ENCODE measurements around the gene MLLT10.
A peak's percentile ranks its signal among the peaks of the same experiment; 100 is the strongest.

The MLLT10 gene

DNA sequence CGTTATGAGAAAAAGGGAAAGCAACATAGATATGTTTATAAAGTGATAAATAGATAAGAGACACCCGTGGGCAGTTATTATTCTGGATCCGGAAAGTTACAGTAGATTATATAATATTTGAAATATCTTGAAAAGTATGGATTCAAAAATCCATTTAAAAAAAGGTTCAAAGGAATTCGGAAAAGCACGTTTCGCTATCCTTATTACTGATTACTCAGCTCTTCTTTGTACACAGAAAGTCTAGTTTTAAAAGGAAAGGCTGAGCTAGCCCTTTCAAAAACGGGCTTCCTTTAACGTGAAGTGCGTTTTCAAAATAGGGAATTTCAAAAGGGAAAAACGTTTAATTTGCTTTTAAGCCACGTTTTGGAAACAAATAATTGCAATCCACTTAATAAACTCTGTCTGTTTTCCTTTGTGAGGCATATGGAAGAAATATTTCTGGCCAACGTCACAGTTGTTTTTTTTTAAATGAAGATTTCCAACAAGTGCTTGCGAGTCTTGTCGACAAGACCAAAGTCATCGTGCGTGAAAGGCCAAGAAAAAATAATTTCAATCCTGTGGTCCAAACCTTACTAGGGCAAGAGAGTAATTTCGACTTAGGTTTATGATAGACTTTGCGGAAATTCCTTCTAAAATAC is 6.3 kb upstream of the MLLT10 start:
- peak; percentile 22 for DNase-seq (ENCODE audit: low read depth)
- peak overlapping the region; percentile 64 for H3K4me3 ChIP-seq (ENCODE audit: low read depth, low read length)
- no peak for TF ChIP-seq POLR2A (IDR thresholded peaks at IDR 0.05; ENCODE audit: extremely low read depth, insufficient read length)
- TF ChIP-seq, protein P1, sequence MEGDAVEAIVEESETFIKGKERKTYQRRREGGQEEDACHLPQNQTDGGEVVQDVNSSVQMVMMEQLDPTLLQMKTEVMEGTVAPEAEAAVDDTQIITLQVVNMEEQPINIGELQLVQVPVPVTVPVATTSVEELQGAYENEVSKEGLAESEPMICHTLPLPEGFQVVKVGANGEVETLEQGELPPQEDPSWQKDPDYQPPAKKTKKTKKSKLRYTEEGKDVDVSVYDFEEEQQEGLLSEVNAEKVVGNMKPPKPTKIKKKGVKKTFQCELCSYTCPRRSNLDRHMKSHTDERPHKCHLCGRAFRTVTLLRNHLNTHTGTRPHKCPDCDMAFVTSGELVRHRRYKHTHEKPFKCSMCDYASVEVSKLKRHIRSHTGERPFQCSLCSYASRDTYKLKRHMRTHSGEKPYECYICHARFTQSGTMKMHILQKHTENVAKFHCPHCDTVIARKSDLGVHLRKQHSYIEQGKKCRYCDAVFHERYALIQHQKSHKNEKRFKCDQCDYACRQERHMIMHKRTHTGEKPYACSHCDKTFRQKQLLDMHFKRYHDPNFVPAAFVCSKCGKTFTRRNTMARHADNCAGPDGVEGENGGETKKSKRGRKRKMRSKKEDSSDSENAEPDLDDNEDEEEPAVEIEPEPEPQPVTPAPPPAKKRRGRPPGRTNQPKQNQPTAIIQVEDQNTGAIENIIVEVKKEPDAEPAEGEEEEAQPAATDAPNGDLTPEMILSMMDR (IDR thresholded peaks at IDR 0.05; ENCODE audit: low read depth, low read length): no peak
- TF ChIP-seq MYC (IDR thresholded peaks at IDR 0.05; ENCODE audit: low read depth, low read length): no peak
- TF ChIP-seq, protein P2, sequence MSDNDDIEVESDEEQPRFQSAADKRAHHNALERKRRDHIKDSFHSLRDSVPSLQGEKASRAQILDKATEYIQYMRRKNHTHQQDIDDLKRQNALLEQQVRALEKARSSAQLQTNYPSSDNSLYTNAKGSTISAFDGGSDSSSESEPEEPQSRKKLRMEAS (IDR thresholded peaks at IDR 0.05; ENCODE audit: low read depth, low read length): no peak

DNA sequence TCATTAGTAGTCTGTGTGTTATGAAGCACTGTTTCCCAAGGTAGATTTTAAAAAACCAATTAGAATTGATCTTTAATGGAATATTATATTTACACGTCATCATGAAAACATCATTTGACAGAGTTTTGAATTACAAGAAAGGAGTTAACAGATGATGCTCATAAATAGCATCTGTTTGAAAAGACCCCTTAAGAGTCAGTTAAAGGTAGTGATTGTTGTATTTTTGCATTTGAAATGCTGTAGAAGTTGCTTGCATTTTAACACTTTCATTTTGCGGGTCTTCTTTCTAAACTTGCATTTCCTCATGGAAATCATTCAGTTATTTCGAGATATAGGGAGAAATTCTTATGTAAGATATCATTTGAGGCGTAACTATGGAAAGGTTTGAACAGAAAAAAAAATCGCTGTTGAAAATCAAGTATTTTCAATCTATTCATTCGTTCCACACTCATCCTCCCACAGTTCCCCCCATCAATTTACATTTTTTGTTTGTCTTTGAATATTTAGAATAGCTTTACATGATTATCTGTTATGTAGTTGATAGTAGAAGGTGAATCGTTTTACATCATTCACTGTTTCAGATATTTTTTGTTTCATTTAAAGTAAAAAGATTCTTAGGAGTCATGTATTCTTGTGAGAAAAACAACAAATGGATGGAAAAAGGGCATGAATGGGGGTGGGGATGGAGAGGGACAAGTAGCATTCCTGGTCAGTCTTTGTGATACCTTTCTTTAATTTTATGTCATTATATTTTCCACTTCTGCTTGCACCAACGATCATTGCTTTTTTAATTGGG is 5.6 kb upstream of the MLLT10 start:
- TF ChIP-seq POLR2A (IDR thresholded peaks at IDR 0.05; ENCODE audit: extremely low read depth, insufficient read length) (no peak), MYC (IDR thresholded peaks at IDR 0.05; ENCODE audit: low read depth, low read length) (no peak)
- TF ChIP-seq, protein P2 (IDR thresholded peaks at IDR 0.05; ENCODE audit: low read depth, low read length): no peak
- TF ChIP-seq, protein P1 (IDR thresholded peaks at IDR 0.05; ENCODE audit: low read depth, low read length): no peak
- DNase-seq (ENCODE audit: low read depth): no peak
- peak overlapping the region; percentile 64 for H3K4me3 ChIP-seq (ENCODE audit: low read depth, low read length)

DNA sequence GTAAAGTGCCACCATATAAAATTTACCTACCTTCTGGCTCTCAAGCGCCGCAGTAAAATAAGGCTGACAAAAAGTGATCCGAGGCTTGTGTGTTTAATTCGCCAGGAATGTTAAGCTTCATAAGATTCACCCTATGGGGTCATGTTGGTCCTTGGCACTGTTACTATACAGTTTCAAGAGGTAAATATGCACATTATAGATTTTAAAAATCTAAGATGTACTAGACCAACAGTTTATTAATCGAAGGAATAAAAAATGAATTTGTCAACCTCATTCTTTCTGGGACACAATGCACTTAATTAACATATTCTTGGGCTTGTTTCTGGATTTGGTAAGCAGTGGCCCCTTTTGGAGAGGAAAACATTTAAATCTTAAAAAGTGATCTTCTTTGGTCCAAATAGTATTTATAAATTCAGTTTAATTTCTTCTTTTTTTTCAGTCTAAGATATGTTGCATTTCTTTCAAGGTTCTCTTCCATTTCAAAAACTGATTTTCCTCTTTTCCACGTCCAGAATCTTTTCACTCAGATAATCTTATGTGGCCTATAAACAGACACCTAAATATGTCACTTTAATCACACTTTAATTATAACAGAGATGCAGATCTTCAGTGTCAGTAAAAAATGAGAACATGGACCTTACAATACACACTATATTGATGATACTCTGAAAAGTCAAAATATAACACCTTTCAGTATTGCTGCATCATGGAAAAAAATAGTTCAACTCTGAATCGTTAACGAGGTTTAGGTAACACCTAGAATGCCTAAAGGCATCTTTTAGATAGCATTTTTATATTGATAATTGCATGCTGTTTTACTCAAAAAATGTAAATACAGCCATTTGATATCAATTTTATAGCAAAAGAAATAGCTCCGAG is 4.8 kb upstream of the MLLT10 start:
- TF ChIP-seq, protein P2 (IDR thresholded peaks at IDR 0.05; ENCODE audit: low read depth, low read length): no peak
- TF ChIP-seq MYC (IDR thresholded peaks at IDR 0.05; ENCODE audit: low read depth, low read length): no peak
- TF ChIP-seq, protein P1 (IDR thresholded peaks at IDR 0.05; ENCODE audit: low read depth, low read length): no peak
- TF ChIP-seq POLR2A (IDR thresholded peaks at IDR 0.05; ENCODE audit: extremely low read depth, insufficient read length): no peak
- no peak overlapping the region for H3K4me3 ChIP-seq (ENCODE audit: low read depth, low read length)
- no peak for DNase-seq (ENCODE audit: low read depth)

DNA sequence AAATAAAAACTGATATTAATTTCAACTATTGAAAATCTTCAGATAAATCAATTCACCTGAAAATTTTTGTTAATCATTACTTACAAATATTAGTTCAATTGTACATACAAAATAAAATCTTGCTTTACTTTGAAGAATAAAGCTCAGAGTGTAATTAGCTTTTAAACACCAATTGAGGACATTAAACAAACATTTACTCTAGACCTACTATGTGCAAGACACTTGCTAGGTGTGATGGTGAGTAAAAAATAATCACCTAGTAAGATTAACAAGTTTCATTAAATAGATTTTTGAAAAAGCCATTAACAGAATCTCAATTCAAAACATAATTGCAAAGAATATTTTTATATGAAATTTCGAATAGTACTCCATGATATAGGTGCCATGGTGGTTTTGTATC is 3.9 kb upstream of the MLLT10 start:
- TF ChIP-seq, protein P1 (IDR thresholded peaks at IDR 0.05; ENCODE audit: low read depth, low read length): no peak
- TF ChIP-seq, protein P2 (IDR thresholded peaks at IDR 0.05; ENCODE audit: low read depth, low read length): no peak
- no peak for TF ChIP-seq MYC (IDR thresholded peaks at IDR 0.05; ENCODE audit: low read depth, low read length)
- no peak for TF ChIP-seq POLR2A (IDR thresholded peaks at IDR 0.05; ENCODE audit: extremely low read depth, insufficient read length)
- no peak overlapping the region for H3K4me3 ChIP-seq (ENCODE audit: low read depth, low read length)
- DNase-seq (ENCODE audit: low read depth): no peak

DNA sequence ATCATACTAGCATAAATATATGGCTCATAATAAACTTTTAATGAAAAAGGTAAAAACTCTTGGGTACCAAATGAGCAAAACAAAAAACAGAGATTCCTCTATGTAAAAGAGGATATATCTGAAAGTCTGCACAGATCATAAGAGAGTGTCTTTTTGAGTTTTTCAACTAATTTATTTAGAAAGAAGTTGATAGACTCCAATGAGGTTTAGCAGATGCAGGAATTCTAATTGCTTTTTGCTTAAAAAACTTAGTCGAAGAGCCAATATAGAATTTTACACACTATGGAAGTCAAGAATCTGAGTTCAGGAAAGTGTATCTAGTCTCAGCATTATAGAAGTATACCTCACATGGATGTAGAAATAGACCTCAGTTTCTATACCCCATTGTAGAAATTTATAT is 3.4 kb upstream of the MLLT10 start:
- DNase-seq (ENCODE audit: low read depth): no peak
- no peak overlapping the region for H3K4me3 ChIP-seq (ENCODE audit: low read depth, low read length)
- no peak for TF ChIP-seq POLR2A (IDR thresholded peaks at IDR 0.05; ENCODE audit: extremely low read depth, insufficient read length)
- TF ChIP-seq, protein P2 (IDR thresholded peaks at IDR 0.05; ENCODE audit: low read depth, low read length): no peak
- TF ChIP-seq, protein P1 (IDR thresholded peaks at IDR 0.05; ENCODE audit: low read depth, low read length): no peak

All from NB4 (cell line).